Colonic mucosa (tissue), 4 donors: Measurements from ENCODE around the gene PTGR1. TPM values are rescaled to one million over a fixed set of nuclear protein-coding genes. Genes with fewer than 3 reads are reported as not detected.
"Not testable (repeated sequence)": the region's sequence is repeated elsewhere in the genome, so short reads cannot be mapped to it uniquely, and the experiment has no call there.

Source experiments
- DNase-seq: peaks from one replicate; pipeline ENCODE4 v3.0.0-alpha.2; 2020
- H3K27ac ChIP-seq: fragments of 200-600 bp; one replicate; pipeline ENCODE4 v1.8.0; 2021
- H3K27me3 ChIP-seq: fragments of 200-600 bp; one replicate; pipeline ENCODE4 v1.8.0; 2021
- H3K36me3 ChIP-seq: fragments of 200-600 bp; one replicate; pipeline ENCODE4 v1.8.0; 2021
- H3K4me1 ChIP-seq: fragments of 200-600 bp; one replicate; pipeline ENCODE4 v1.8.0; 2021; ENCODE audit warnings: mild to moderate bottlenecking
- H3K4me3 ChIP-seq: fragments of 200-600 bp; one replicate; pipeline ENCODE4 v1.8.0; 2021
- H3K9ac ChIP-seq, 2 donors: one replicate each; pipeline ENCODE4 v1.7.0; 2013; ENCODE audit warnings: control low read depth in 2 of 2, low read depth in 2 of 2, low read length in 2 of 2
- H3K9me3 ChIP-seq: fragments of 200-600 bp; one replicate; pipeline ENCODE4 v1.8.0; 2021
- CTCF ChIP-seq: fragments of 200-600 bp; IDR thresholded peaks from one replicate; pipeline ENCODE4 v1.8.0; 2022; ENCODE audit warnings: antibody characterized with exemption, mild to moderate bottlenecking
- intact Hi-C: fragments of 100-400 bp; cut with DNase I; formaldehyde crosslinking; loops from one replicate; pipeline ENCODE4 v1.14.1; 2022
- total RNA-seq, 2 donors: library from RNA; stranded (reverse); fragmentation: NEBNext Ultra II Directional in 1 of 2; extraction: Animal tissue kit (Norgen Biotek cat#: 25700) in 1 of 2; gene quantifications; one replicate each; pipeline ENCODE4 v1.2.1, GENCODE V29; 2021
- donor health status: healthy.
- donor health status: DM: no; HTN: no; CAD: no.
- donor health status: DM: no; HTN: no; CAD: no.

Gene PTGR1
- total RNA-seq, 2 donors from 2014 or later = 55.6 to 85.3 TPM

GRCh38 chr9:111559000-111559610 lies 40.3 kb downstream of the PTGR1 start:
- Histone ChIP-seq H3K27ac (no peak overlapping the region), H3K36me3 (no peaks in the 10 kb centered on the region), H3K4me1 (no peaks in the 10 kb centered on the region), H3K9me3 (no peaks in the 10 kb centered on the region), H3K27me3 (no peaks in the 10 kb centered on the region), H3K9ac (no peak overlapping the region), H3K4me3 (no peak overlapping the region)
- DNase-seq = no peak
- TF ChIP-seq CTCF = no peak
- intact Hi-C loops = no loop called here

- H3K4me1 ChIP-seq, H3K36me3 ChIP-seq, H3K9ac ChIP-seq, H3K27me3 ChIP-seq, DNase-seq, H3K4me3 ChIP-seq, intact Hi-C loops, H3K9me3 ChIP-seq, H3K27ac ChIP-seq: not testable (repeated sequence)
These were observed 44.0 kb downstream of the PTGR1 start for GRCh38 chr9:111555425-111555824.

- Histone ChIP-seq H3K4me3 (no peak overlapping the region), H3K27me3 (no peaks in the 10 kb centered on the region), H3K27ac (no peak overlapping the region), H3K36me3 (no peaks in the 10 kb centered on the region), H3K9me3 (no peaks in the 10 kb centered on the region), H3K9ac (no peak overlapping the region), H3K4me1 (no peaks in the 10 kb centered on the region)
- no peak for DNase-seq
- no peak for TF ChIP-seq CTCF
- intact Hi-C loops = no loop called here
These were observed 50.8 kb downstream of the PTGR1 start for GRCh38 chr9:111548623-111549022.

GRCh38 chr9:111542497-111543254 lies 56.8 kb downstream of the PTGR1 start:
- Histone ChIP-seq H3K4me1 (no peaks in the 10 kb centered on the region), H3K4me3 (no peak overlapping the region), H3K36me3 (no peaks in the 10 kb centered on the region), H3K27ac (no peak overlapping the region), H3K9ac (no peak overlapping the region), H3K27me3 (no peaks in the 10 kb centered on the region), H3K9me3 (peaks cover 11% of the 10 kb centered on the region)
- intact Hi-C loops = no loop called here
- TF ChIP-seq CTCF = no peak
- DNase-seq = no peak

GRCh38 chr9:111533099-111533790 lies 66.2 kb downstream of the PTGR1 start:
- Histone ChIP-seq H3K36me3 (no peaks in the 10 kb centered on the region), H3K27ac (no peak overlapping the region), H3K9me3 (no peaks in the 10 kb centered on the region), H3K9ac (no peak overlapping the region), H3K4me3 (no peak overlapping the region), H3K4me1 (no peaks in the 10 kb centered on the region), H3K27me3 (no peaks in the 10 kb centered on the region)
- DNase-seq = no peak
- no peak for TF ChIP-seq CTCF
- intact Hi-C loops = no loop called here
